Glutamatergic neuron (in vitro differentiated cells): ENCODE results near the gene TMEM200B. TPM values are rescaled to one million over a fixed set of nuclear protein-coding genes. Genes with fewer than 3 reads are reported as not detected.
A peak's percentile ranks its signal among the peaks of the same experiment; 100 is the strongest.
"Not testable (repeated sequence)": the region's sequence is repeated elsewhere in the genome, so short reads cannot be mapped to it uniquely, and the experiment has no call there.

Experiments
- DNase-seq: peaks from one replicate; pipeline ENCODE4 v3.0.0; 2022
- H3K27ac Mint-ChIP-seq: one replicate; pipeline ENCODE4 v1.8.0; 2020; ENCODE audit warnings: mild to moderate bottlenecking, mixed read lengths, inconsistent platforms; ENCODE audit not compliant: unreplicated experiment
- H3K27me3 Mint-ChIP-seq: one replicate; pipeline ENCODE4 v1.8.0; 2020; ENCODE audit warnings: mild to moderate bottlenecking, moderate library complexity, mixed read lengths, inconsistent platforms; ENCODE audit not compliant: unreplicated experiment
- H3K36me3 Mint-ChIP-seq: one replicate; pipeline ENCODE4 v1.8.0; 2020; ENCODE audit warnings: mild to moderate bottlenecking, mixed read lengths, inconsistent platforms; ENCODE audit not compliant: unreplicated experiment
- H3K4me1 Mint-ChIP-seq: one replicate; pipeline ENCODE4 v1.8.0; 2020; ENCODE audit warnings: mild to moderate bottlenecking, low read depth, mixed read lengths, inconsistent platforms; ENCODE audit not compliant: unreplicated experiment
- H3K4me3 Mint-ChIP-seq: one replicate; pipeline ENCODE4 v1.8.0; 2020; ENCODE audit warnings: mild to moderate bottlenecking, mixed read lengths, inconsistent platforms; ENCODE audit not compliant: unreplicated experiment
- H3K9me3 Mint-ChIP-seq: one replicate; pipeline ENCODE4 v1.8.0; 2020; ENCODE audit warnings: mild to moderate bottlenecking, moderate library complexity, mixed read lengths, inconsistent platforms; ENCODE audit not compliant: unreplicated experiment
- CTCF ChIP-seq: fragments of 200-600 bp; sonication (generic); IDR thresholded peaks from one replicate; pipeline ENCODE4 v1.5.0; 2021; ENCODE audit not compliant: partially characterized antibody, unreplicated experiment
- total RNA-seq: library from RNA; stranded (reverse); fragmentation: NEBNext Ultra II Directional; extraction: Animal tissue kit (Norgen Biotek cat#: 25700); gene quantifications from one replicate; pipeline ENCODE4 v1.2.1, GENCODE V29; 2021; ENCODE audit not compliant: unreplicated experiment

The TMEM200B gene
- total RNA-seq, 1 donor from 2014 or later: 5.8 TPM

- TF ChIP-seq CTCF: no peak
- no peaks in the 10 kb centered on the region for H3K36me3 Mint-ChIP-seq
- no peak overlapping the region for H3K4me3 Mint-ChIP-seq
- no peak for DNase-seq
- H3K4me1 Mint-ChIP-seq: peaks cover 4% of the 10 kb centered on the region
- H3K9me3 Mint-ChIP-seq: no peaks in the 10 kb centered on the region
- no peak overlapping the region for H3K27ac Mint-ChIP-seq
- H3K27me3 Mint-ChIP-seq: peaks cover 4% of the 10 kb centered on the region
These were observed 36.1 kb upstream of the TMEM200B start for GRCh38 chr1:29159773-29160172.

GRCh38 chr1:29157269-29157601 lies 33.5 kb upstream of the TMEM200B start:
- Mint-ChIP-seq H3K27me3 (peaks cover 4% of the 10 kb centered on the region), H3K4me1 (no peaks in the 10 kb centered on the region), H3K4me3 (no peak overlapping the region), H3K27ac (no peak overlapping the region), H3K36me3 (no peaks in the 10 kb centered on the region), H3K9me3 (no peaks in the 10 kb centered on the region)
- TF ChIP-seq CTCF: no peak
- DNase-seq: no peak

GRCh38 chr1:29156543-29157268 lies 33.0 kb upstream of the TMEM200B start:
- H3K4me3 Mint-ChIP-seq: no peak overlapping the region
- DNase-seq: no peak
- TF ChIP-seq CTCF: no peak
- peak overlapping the region; percentile 60 for H3K27ac Mint-ChIP-seq
- H3K9me3 Mint-ChIP-seq: no peaks in the 10 kb centered on the region
- peaks cover 4% of the 10 kb centered on the region for H3K27me3 Mint-ChIP-seq
- H3K36me3 Mint-ChIP-seq: no peaks in the 10 kb centered on the region
- H3K4me1 Mint-ChIP-seq: no peaks in the 10 kb centered on the region

- peaks cover 5% of the 10 kb centered on the region for H3K27me3 Mint-ChIP-seq
- peaks cover 17% of the 10 kb centered on the region for H3K36me3 Mint-ChIP-seq
These were observed 28.5 kb upstream of the TMEM200B start for GRCh38 chr1:29152046-29152805.

GRCh38 chr1:29150346-29150745 lies 26.6 kb upstream of the TMEM200B start:
- not testable (repeated sequence) for H3K27ac Mint-ChIP-seq, DNase-seq, H3K4me3 Mint-ChIP-seq, H3K9me3 Mint-ChIP-seq, H3K4me1 Mint-ChIP-seq, H3K27me3 Mint-ChIP-seq
- peaks cover 17% of the 10 kb centered on the region for H3K36me3 Mint-ChIP-seq

More at GRCh38 chr1:29152046-29152805, 28.5 kb upstream of the TMEM200B start:
- TF ChIP-seq CTCF: no peak
- Mint-ChIP-seq H3K9me3 (no peaks in the 10 kb centered on the region), H3K27ac (no peak overlapping the region), H3K4me3 (no peak overlapping the region), H3K4me1 (no peaks in the 10 kb centered on the region)
- DNase-seq: no peak
